Occipital lobe (tissue), 2 donors: ENCODE results near the gene ZMAT5. TPM values are rescaled to one million over a fixed set of nuclear protein-coding genes. Genes with fewer than 3 reads are reported as not detected.
A peak's percentile ranks its signal among the peaks of the same experiment; 100 is the strongest.

Experiments
- DNase-seq: peaks from one replicate; lab custom pipeline; 2025; lab: John Stamatoyannopoulos, UW
- total RNA-seq: library from RNA; depleted of rRNA; stranded (reverse); fragments of >200 nt; gene quantifications from one replicate; pipeline ENCODE4 v1.2.3, GENCODE V29; 2014

Gene ZMAT5
- total RNA-seq, 1 donor from 2014 or later = 10.3 TPM

- DNase-seq = no peak
Observed at GRCh38 chr22:29710922-29711593, 55.7 kb downstream of the ZMAT5 start.

- no peak for DNase-seq
Observed at GRCh38 chr22:29710193-29710592, 56.6 kb downstream of the ZMAT5 start.

GRCh38 chr22:29707471-29707870 is 59.3 kb downstream of the ZMAT5 start:
- no peak for DNase-seq

GRCh38 chr22:29707010-29707409 is 59.8 kb downstream of the ZMAT5 start:
- DNase-seq = no peak

GRCh38 chr22:29706486-29706885 is 60.3 kb downstream of the ZMAT5 start:
- DNase-seq = no peak

- no peak for DNase-seq
Observed at GRCh38 chr22:29705651-29706050, 61.2 kb downstream of the ZMAT5 start.

GRCh38 chr22:29704528-29705285 is 62.1 kb downstream of the ZMAT5 start:
- DNase-seq = peak; percentile 33

- DNase-seq = no peak
Observed at GRCh38 chr22:29703569-29704195, 63.1 kb downstream of the ZMAT5 start.

- no peak for DNase-seq
Observed at GRCh38 chr22:29702931-29703501, 63.8 kb downstream of the ZMAT5 start.

GRCh38 chr22:29702000-29702930 is 64.5 kb downstream of the ZMAT5 start:
- DNase-seq = no peak

GRCh38 chr22:29701155-29701999 is 65.4 kb downstream of the ZMAT5 start:
- no peak for DNase-seq

GRCh38 chr22:29700900-29701154 is 66.0 kb downstream of the ZMAT5 start:
- no peak for DNase-seq

GRCh38 chr22:29700206-29700899 is 66.5 kb downstream of the ZMAT5 start:
- DNase-seq = no peak

GRCh38 chr22:29697853-29698598 is 68.8 kb downstream of the ZMAT5 start:
- no peak for DNase-seq

- peak; percentile 67 for DNase-seq
Observed at GRCh38 chr22:29695129-29695926, 71.5 kb downstream of the ZMAT5 start.

GRCh38 chr22:29693671-29694070 is 73.1 kb downstream of the ZMAT5 start:
- no peak for DNase-seq

GRCh38 chr22:29693161-29693560 is 73.6 kb downstream of the ZMAT5 start:
- no peak for DNase-seq

GRCh38 chr22:29692327-29692640 is 74.5 kb downstream of the ZMAT5 start:
- DNase-seq = no peak
